GM12878 (cell line): Measurements from ENCODE around the gene KLHDC10. TPM values are rescaled to one million over a fixed set of nuclear protein-coding genes. Genes with fewer than 3 reads are reported as not detected.
A peak's percentile ranks its signal among the peaks of the same experiment; 100 is the strongest.

Experiments
- ATAC-seq: fragments of 200-7000 bp; cut with Tn5 transposase; 3 replicates; pipeline ENCODE4 v1.9.1; 2020; ENCODE audit warnings: mild to moderate bottlenecking, moderate library complexity
- Bru-seq: library from RNA; stranded (reverse); fragments of 400-500 nt; gene quantifications from one replicate; lab custom pipeline; 2021; lab: Mats Ljungman, UMichigan
- BruChase-seq, 2 experiments: library from RNA; stranded (reverse); fragments of 400-500 nt; gene quantifications; one replicate each; lab custom pipeline; 2021; lab: Mats Ljungman, UMichigan
- BruUV-seq: library from RNA; stranded (reverse); fragments of 400-500 nt; replicated peaks from 2 replicates; lab custom pipeline; 2021; lab: Mats Ljungman, UMichigan
- CTCF ChIA-PET: fragments of 300-600 bp; sonication (Branson Sonifier 250); formaldehyde crosslinking; extraction: SDS; loops from one replicate; lab custom pipeline; 2021; ENCODE audit warnings: inconsistent platforms; lab: Yijun Ruan, JAX
- POLR2A ChIA-PET: fragments of 350-600 bp; formaldehyde crosslinking; extraction: SDS; loops from one replicate; lab custom pipeline; 2021; ENCODE audit warnings: inconsistent platforms; lab: Charles Lee
- RAD21 ChIA-PET: fragments of 300-600 bp; sonication (Branson Sonifier 250); formaldehyde crosslinking; loops from one replicate; lab custom pipeline; 2023; ENCODE audit warnings: antibody characterized with exemption; ENCODE audit not compliant: unreplicated experiment; lab: Charles Lee
- SMC1A ChIA-PET: fragments of 300-600 bp; sonication (Branson Sonifier 250); formaldehyde crosslinking; loops from one replicate; lab custom pipeline; 2023; ENCODE audit not compliant: unreplicated experiment, uncharacterized antibody; lab: Charles Lee
- DNase-seq: peaks from one replicate; pipeline ENCODE4 v3.0.0-alpha.2; 2011; ENCODE audit warnings: low read depth, low spot score
- FAIRE-seq: peaks from 3 replicates; lab custom pipeline; 2011; peaks lifted over from hg19 to GRCh38; lab: Jason Lieb, UNC
- H2AFZ ChIP-seq: 2 replicates; pipeline ENCODE4 v1.6.0; 2011; ENCODE audit warnings: low read depth, low read length, control low read depth; ENCODE audit not compliant: control insufficient read depth
- H3K27ac ChIP-seq: 2 replicates; pipeline ENCODE4 v1.5.1; 2011; ENCODE audit warnings: control low read depth; ENCODE audit not compliant: control insufficient read depth, insufficient read depth
- H3K27me3 ChIP-seq, 2 experiments: replicated peaks in 1 of 2; 2 replicates each; pipeline versions ENCODE4 v1.6.0 to v1.6.1; 2011; ENCODE audit warnings: low read length in 1 of 2; ENCODE audit not compliant: control insufficient read depth in 2 of 2, insufficient read depth in 2 of 2
- H3K36me3 ChIP-seq, 2 experiments: 2 replicates each; pipeline ENCODE4 v1.5.1; 2011; ENCODE audit warnings: low read length in 1 of 2; ENCODE audit not compliant: control insufficient read depth in 2 of 2, insufficient read depth in 2 of 2
- H3K4me1 ChIP-seq: 2 replicates; pipeline ENCODE4 v1.6.1; 2011; ENCODE audit warnings: mild to moderate bottlenecking, low read length, moderate library complexity, mixed read lengths; ENCODE audit not compliant: control insufficient read depth, insufficient read depth
- H3K4me2 ChIP-seq: 2 replicates; pipeline ENCODE4 v1.6.0; 2011; ENCODE audit warnings: control low read depth; ENCODE audit not compliant: control insufficient read depth, insufficient read depth
- H3K4me3 ChIP-seq: fragments of 200-600 bp; sonication (generic); 2 replicates; pipeline ENCODE4 v1.5.1; 2016
- H3K79me2 ChIP-seq: 2 replicates; pipeline ENCODE4 v1.6.0; 2011; ENCODE audit warnings: low read length; ENCODE audit not compliant: control insufficient read depth, insufficient read depth
- H3K9ac ChIP-seq: 2 replicates; pipeline ENCODE4 v1.8.0; 2011; ENCODE audit warnings: low read length, control low read depth, mixed read lengths; ENCODE audit not compliant: control insufficient read depth, insufficient read depth
- H3K9me3 ChIP-seq: replicated peaks from 3 replicates; pipeline ENCODE4 v1.5.1; 2011; ENCODE audit warnings: mild to moderate bottlenecking, low read length; ENCODE audit not compliant: control insufficient read depth, insufficient read depth
- H4K20me1 ChIP-seq: 2 replicates; pipeline ENCODE4 v1.6.0; 2011; ENCODE audit not compliant: control insufficient read depth, insufficient read depth
- ASH2L ChIP-seq: fragments of 300-600, 200-600 bp; sonication (generic); IDR thresholded peaks from 2 replicates; pipeline ENCODE4 v1.6.1; 2017; ENCODE audit warnings: low read depth, mild to moderate bottlenecking, borderline replicate concordance
- CHD2 ChIP-seq: IDR thresholded peaks from 2 replicates; pipeline ENCODE4 v1.6.1; 2011; ENCODE audit warnings: low read depth, low read length, improper control_type of control experiment, borderline replicate concordance
- CHD4 ChIP-seq: fragments of 200-600 bp; sonication (generic); IDR thresholded peaks from 2 replicates; pipeline ENCODE4 v1.6.1; 2016; ENCODE audit warnings: mild to moderate bottlenecking
- EP300 ChIP-seq, 2 experiments: fragments of 150-350 bp in 1 of 2; IDR thresholded peaks; 2 replicates each; pipeline ENCODE4 v1.6.1; 2011 to 2012; ENCODE audit warnings: low read depth in 2 of 2, low read length in 2 of 2, borderline replicate concordance in 1 of 2, improper control_type of control experiment in 1 of 2, inconsistent platforms in 1 of 2; ENCODE audit not compliant: control insufficient read depth in 1 of 2
- GABPA ChIP-seq: IDR thresholded peaks from 2 replicates; pipeline ENCODE4 v1.6.1; 2014; ENCODE audit warnings: antibody characterized with exemption, low read depth, mild to moderate bottlenecking, inconsistent platforms
- IKZF1 ChIP-seq: fragments of 450-650 bp; conservative IDR thresholded peaks from 2 replicates; pipeline ENCODE4 v1.6.1; 2017; ENCODE audit warnings: antibody characterized with exemption, mild to moderate bottlenecking
- NBN ChIP-seq: fragments of 450-650 bp; IDR thresholded peaks from 2 replicates; pipeline ENCODE4 v1.6.1; 2016
- RAD21 ChIP-seq: IDR thresholded peaks from 2 replicates; pipeline ENCODE4 v1.6.1; 2011; ENCODE audit warnings: mild to moderate bottlenecking, low read depth, low read length, moderate library complexity; ENCODE audit not compliant: insufficient read depth
- RCOR1 ChIP-seq: conservative IDR thresholded peaks from 2 replicates; pipeline ENCODE4 v1.6.1; 2012; ENCODE audit warnings: low read depth, low read length, improper control_type of control experiment
- RUNX3 ChIP-seq: IDR thresholded peaks from 2 replicates; pipeline ENCODE4 v1.6.1; 2012; ENCODE audit warnings: low read length, inconsistent platforms
- SIN3A ChIP-seq: IDR thresholded peaks from 2 replicates; pipeline ENCODE4 v1.6.1; 2012; ENCODE audit warnings: low read depth, low read length, improper control_type of control experiment
- SMC3 ChIP-seq: IDR thresholded peaks from 2 replicates; pipeline ENCODE4 v1.6.1; 2011; ENCODE audit warnings: low read length, improper control_type of control experiment, borderline replicate concordance
- SRF ChIP-seq, 2 experiments: IDR thresholded peaks; 2 replicates each; pipeline ENCODE4 v1.6.1; 2011; ENCODE audit warnings: low read depth in 2 of 2, low read length in 2 of 2, mild to moderate bottlenecking in 1 of 2, moderate library complexity in 1 of 2
- TARDBP ChIP-seq: IDR thresholded peaks from 2 replicates; pipeline ENCODE4 v1.6.1; 2016; ENCODE audit warnings: borderline replicate concordance
- TCF12 ChIP-seq: IDR thresholded peaks from 2 replicates; pipeline ENCODE4 v1.6.1; 2011; ENCODE audit warnings: low read depth, mild to moderate bottlenecking, low read length
- TCF3 ChIP-seq: IDR thresholded peaks from 2 replicates; pipeline ENCODE4 v1.6.1; 2012; ENCODE audit warnings: low read depth, mild to moderate bottlenecking, low read length, borderline replicate concordance; ENCODE audit not compliant: insufficient read depth
- ZBED1 ChIP-seq: IDR thresholded peaks from 2 replicates; pipeline ENCODE4 v1.6.1; 2016; ENCODE audit warnings: borderline replicate concordance
- WGBS: methylation state at CpG from one replicate; pipeline ENCODE4 v1.1.6; 2016; ENCODE audit warnings: low lambda C conversion rate; ENCODE audit not compliant: insufficient replicate concordance, insufficient coverage; ENCODE audit errors: missing lambda C conversion rate; 5-methylcytosine and 5-hydroxymethylcytosine counted together
- in situ Hi-C: fragments of 300-500 bp; cut with MboI; formaldehyde crosslinking; loops from 9 replicates; pipeline ENCODE4 v1.14.3; 2018; ENCODE audit warnings: mixed read lengths
- intact Hi-C: fragments of 100-400 bp; cut with micrococcal nuclease; formaldehyde crosslinking; loops from one replicate; pipeline ENCODE4 v1.14.2; 2022; ENCODE audit not compliant: unreplicated experiment
- long read RNA-seq, 2 experiments: library from polyadenylated mRNA; unstranded; transcript quantifications; one replicate each; pipeline ENCODE4 v2.0.0, GENCODE V29; 2019 to 2020
- polyA minus RNA-seq, 3 experiments: library from RNA; depleted of rRNA, polyadenylated mRNA; stranded (reverse); fragments of >200 nt; gene quantifications; 2 replicates each; pipeline ENCODE4 v1.2.3, GENCODE V29; 2011
- polyA plus RNA-seq, 11 experiments: library from polyadenylated mRNA; depleted of rRNA in 4 of 11; unstranded in 6 of 11; stranded (reverse) in 5 of 11; fragments of >200 nt; fragmentation: Nextera tagmentation in 4 of 11; fragmentation: Illumina TruSeq in 1 of 11; extraction: Ambion mirVana in 4 of 11; extraction: Trizol in 1 of 11; gene quantifications; 1 replicate in 1 of 11; 2 replicates in 10 of 11; pipeline versions ENCODE4 v1.2.1 to v1.2.3, GENCODE V29; 2011 to 2016; ENCODE audit warnings: inconsistent platforms in 2 of 11, missing spikeins in 2 of 11, low read depth in 1 of 11
- total RNA-seq, 4 experiments: library from RNA; depleted of rRNA in 3 of 4; stranded (reverse); fragments of >200 nt in 3 of 4; fragmentation: Illumina TruSeq in 1 of 4; extraction: Trizol in 1 of 4; gene quantifications; 2 replicates each; pipeline versions ENCODE4 v1.2.1 to v1.2.3, GENCODE V29; 2013 to 2021

The KLHDC10 gene, protein sequence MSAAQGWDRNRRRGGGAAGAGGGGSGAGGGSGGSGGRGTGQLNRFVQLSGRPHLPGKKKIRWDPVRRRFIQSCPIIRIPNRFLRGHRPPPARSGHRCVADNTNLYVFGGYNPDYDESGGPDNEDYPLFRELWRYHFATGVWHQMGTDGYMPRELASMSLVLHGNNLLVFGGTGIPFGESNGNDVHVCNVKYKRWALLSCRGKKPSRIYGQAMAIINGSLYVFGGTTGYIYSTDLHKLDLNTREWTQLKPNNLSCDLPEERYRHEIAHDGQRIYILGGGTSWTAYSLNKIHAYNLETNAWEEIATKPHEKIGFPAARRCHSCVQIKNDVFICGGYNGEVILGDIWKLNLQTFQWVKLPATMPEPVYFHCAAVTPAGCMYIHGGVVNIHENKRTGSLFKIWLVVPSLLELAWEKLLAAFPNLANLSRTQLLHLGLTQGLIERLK
- 21.0 and 28.4 TPM in 2 replicates for total RNA-seq (2013; cell fraction: nucleolus; rRNA removed)
- total RNA-seq (2014; rRNA removed) (9.8 and 10.8 TPM in 2 replicates), total RNA-seq (2014; rRNA removed; fragmentation: Illumina TruSeq; extraction: Trizol) (8.2 and 9.0 TPM in 2 replicates), total RNA-seq (2021) (12.9 and 15.4 TPM in 2 replicates), polyA plus RNA-seq (2011; rRNA removed) (20.6 and 22.9 TPM in 2 replicates), polyA plus RNA-seq (2014; fragmentation: Illumina TruSeq; extraction: Trizol) (12.0 and 15.2 TPM in 2 replicates), polyA plus RNA-seq (2014; fragmentation: Nextera tagmentation; extraction: Ambion mirVana) (1 to 10 TPM; 2.9 to 3.2 TPM), polyA plus RNA-seq (2014; rRNA removed) (8.9 and 15.2 TPM in 2 replicates), polyA plus RNA-seq (2016; fragmentation: Nextera tagmentation; extraction: Ambion mirVana) (1 to 10 TPM; 3.5 to 4.3 TPM), polyA minus RNA-seq (2011; rRNA and poly(A)+ RNA removed) (16.9 and 38.8 TPM in 2 replicates), Bru-seq, nascent RNA (percentile 71 among the genes with signal in this experiment), BruChase-seq, experiment 1, labeled RNA remaining after a 6-hour chase (percentile 76 among the genes with signal in this experiment), BruChase-seq, experiment 2, labeled RNA remaining after a 2-hour chase (percentile 78 among the genes with signal in this experiment)
- polyA plus RNA-seq (2011; ENCODE audit: low read depth) = 5.3 TPM
- polyA plus RNA-seq (2011; cell fraction: cytosol; rRNA removed) = 12.3 and 12.7 TPM in 2 replicates
- 19.0 and 21.7 TPM in 2 replicates for polyA plus RNA-seq (2011; cell fraction: nucleus; rRNA removed)
- 6.6 and 9.7 TPM in 2 replicates for polyA plus RNA-seq (2012)
- polyA minus RNA-seq (2011; cell fraction: cytosol; rRNA and poly(A)+ RNA removed) = 4.1 and 8.9 TPM in 2 replicates
- 8.0 and 8.6 TPM in 2 replicates for polyA minus RNA-seq (2011; cell fraction: nucleus; rRNA and poly(A)+ RNA removed)
- long read RNA-seq, experiment 1, partial matches to known transcripts = 0 of 1 reads
- long read RNA-seq, experiment 1, other reads (novel, unspliced or antisense) = 1 of 1 reads
- long read RNA-seq, experiment 2, partial matches to known transcripts = 0 of 5 reads
- long read RNA-seq, experiment 2, other reads (novel, unspliced or antisense) = 5 of 5 reads

DNA sequence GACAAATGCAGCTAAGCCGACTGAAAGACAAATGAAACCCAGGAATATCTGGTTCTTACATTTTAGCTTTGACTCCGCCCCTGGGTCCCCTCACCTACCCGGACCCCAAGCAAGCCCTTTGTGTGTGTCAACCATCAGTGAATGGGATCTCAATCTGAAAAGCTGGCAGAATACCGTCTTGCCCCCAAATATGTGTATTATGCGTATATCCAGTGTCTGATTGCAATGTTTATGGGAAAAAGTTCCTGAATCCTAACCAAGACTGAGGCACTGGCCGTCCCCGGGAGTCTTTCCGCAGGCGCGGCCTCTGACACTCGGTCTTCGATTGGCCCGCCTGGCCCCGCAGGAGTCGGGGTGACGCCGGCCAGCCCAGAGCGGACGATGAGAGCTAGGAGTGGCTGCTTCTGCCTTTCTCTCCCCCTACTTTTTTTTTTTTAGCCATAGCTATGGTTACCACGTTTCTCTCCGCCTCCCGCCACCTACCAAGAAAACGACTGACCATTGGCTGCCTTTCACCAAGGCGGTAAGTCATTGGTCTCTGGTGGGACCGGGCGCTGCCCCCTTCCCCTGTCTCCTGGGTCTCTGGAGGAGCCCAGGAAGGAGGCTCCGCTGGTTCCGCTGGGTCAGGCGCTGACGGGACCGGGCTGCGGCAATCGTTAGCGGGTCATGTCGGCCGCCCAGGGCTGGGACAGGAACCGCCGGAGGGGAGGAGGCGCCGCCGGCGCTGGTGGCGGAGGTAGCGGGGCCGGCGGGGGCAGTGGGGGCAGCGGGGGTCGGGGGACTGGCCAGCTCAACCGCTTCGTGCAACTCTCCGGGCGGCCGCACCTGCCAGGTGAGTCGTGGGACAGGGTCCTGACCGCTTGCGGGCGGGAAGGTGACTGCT, at the start of gene KLHDC10:
Gene KLHDC10, plus strand, starts transcription at position 557 of the 883 bp plus-strand sequence. Its CDS starts 110 bp downstream, at position 667.
- SMC1A ChIA-PET = interaction anchor here (0.6 to 3.8 kb wide), 9 partner anchors 10 to 687 kb away, joined by 3 to 33 read pairs (median 3); partner anchors contain the start of gene TMEM209
- WGBS = 1% methylated on average over 47 of the region's 57 CpGs
- H3K4me3 ChIP-seq = peak within 1 kb of the TSS; percentile 99
- peak within 1 kb of the TSS; percentile 75 for H3K9ac ChIP-seq
- peak; percentile 97 for DNase-seq
- no peaks in the 10 kb centered on the region for H3K36me3 ChIP-seq
- POLR2A ChIA-PET = interaction anchor here (0.6 to 1.4 kb wide), 4 partner anchors 135 to 1044 kb away, joined by 3 to 8 read pairs (median 4); partner anchors contain the start of gene TMEM209
- RAD21 ChIA-PET = interaction anchor here (0.7 to 2.0 kb wide), 5 partner anchors 55 to 688 kb away, joined by 3 to 10 read pairs (median 3); no protein-coding TSS in a partner anchor
- intact Hi-C loops (loop anchor here (5.0 kb wide), 2 partner anchors 97 to 127 kb away; no protein-coding TSS in a partner anchor), in situ Hi-C loops (loop anchor here (5.0 kb wide), 2 partner anchors 687 to 757 kb away; no protein-coding TSS in a partner anchor)
- BruUV-seq = no TSS peak
- H3K27ac ChIP-seq = peak within 1 kb of the TSS; percentile 45; the same call in 1 of the 2 replicates
- H3K4me1 ChIP-seq = no peaks in the 10 kb centered on the region
- H2AFZ ChIP-seq = peak within 1 kb of the TSS; percentile 97
- peak within 1 kb of the TSS; percentile 90 for H3K4me2 ChIP-seq
- peak; percentile 97 for ATAC-seq
- no peaks in the 10 kb centered on the region for H3K9me3 ChIP-seq
- H3K79me2 ChIP-seq = peaks cover 30% of the 10 kb centered on the region
- FAIRE-seq = peak; percentile 98
- no peaks in the 10 kb centered on the region for H3K27me3 ChIP-seq
- CTCF ChIA-PET = interaction anchor here (0.6 to 5.5 kb wide), 21 partner anchors 9 to 762 kb away, joined by 3 to 57 read pairs (median 3); partner anchors contain the start of genes SSMEM1 and ZC3HC1
- H4K20me1 ChIP-seq = no peaks in the 10 kb centered on the region
- TF ChIP-seq RAD21 = no peak
- TF ChIP-seq RCOR1 = no peak
- TF ChIP-seq ZBED1 = no peak
- peak; percentile 82 to 99 for TF ChIP-seq SRF (IDR thresholded peaks at IDR 0.05; ENCODE audit: low read depth in 2 of 2, low read length in 2 of 2)
- TF ChIP-seq SMC3 = no peak
- peak in 1 of 2 experiments; percentile 28; a peak in 1 of 4 replicates for TF ChIP-seq EP300 (IDR thresholded peaks at IDR 0.05; ENCODE audit: borderline replicate concordance in 1 of 2, control insufficient read depth in 1 of 2, low read depth in 2 of 2, low read length in 2 of 2)
- no peak; the same call in 1 of the 2 replicates for TF ChIP-seq SIN3A
- no peak for TF ChIP-seq CHD4
- TF ChIP-seq ASH2L = no peak
- TF ChIP-seq TARDBP = no peak
- TF ChIP-seq IKZF1 = peak; percentile 71; the same call in 1 of the 2 replicates
- TF ChIP-seq TCF12 = no peak
- peak; percentile 78 for TF ChIP-seq RUNX3
- TF ChIP-seq TCF3 = no peak
- TF ChIP-seq CHD2 = peak; percentile 94
- TF ChIP-seq NBN = peak; percentile 84
- TF ChIP-seq GABPA = no peak
